Astrocyte of the spinal cord (primary cell): ENCODE results near the gene KRTAP5-4.
"Not testable (repeated sequence)": the region's sequence is repeated elsewhere in the genome, so short reads cannot be mapped to it uniquely, and the experiment has no call there.

Source experiments
- DNase-seq: peaks from one replicate; pipeline ENCODE4 v3.0.0; 2011; ENCODE audit warnings: low read depth, low spot score
- H3K4me3 ChIP-seq: 2 replicates; pipeline ENCODE4 v1.5.1; 2011; ENCODE audit warnings: low read depth, mild to moderate bottlenecking, low read length, moderate library complexity
- CTCF ChIP-seq: IDR thresholded peaks from 2 replicates; pipeline ENCODE4 v1.5.1; 2012; ENCODE audit warnings: low read depth, mild to moderate bottlenecking, low read length, inconsistent platforms
- in situ Hi-C: cut with HindIII; loops from 2 replicates; pipeline ENCODE4 v1.10.0; 2017; ENCODE audit warnings: low sequenced_read_pairs

KRTAP5-4 gene

GRCh38 chr11:1622086-1622485 lies at the start of gene KRTAP5-4:
TSS of gene KRTAP5-4 (minus strand) at chr11:1622138. CDS start at chr11:1622093, 45 bp downstream.
- no peak within 1 kb of the TSS for H3K4me3 ChIP-seq
- no peak for TF ChIP-seq CTCF
- in situ Hi-C loops = no loop called here
- no peak for DNase-seq

GRCh38 chr11:1671658-1672057 lies 49.7 kb upstream of the KRTAP5-4 start:
- DNase-seq = no peak
- no peak for TF ChIP-seq CTCF
- in situ Hi-C loops = no loop called here
- no peak overlapping the region for H3K4me3 ChIP-seq

- in situ Hi-C loops = no loop called here
- DNase-seq = no peak
- no peak for TF ChIP-seq CTCF
- no peak overlapping the region for H3K4me3 ChIP-seq
These were observed 49.0 kb upstream of the KRTAP5-4 start for GRCh38 chr11:1670905-1671371.

GRCh38 chr11:1670457-1670856 lies 48.5 kb upstream of the KRTAP5-4 start:
- H3K4me3 ChIP-seq, DNase-seq, in situ Hi-C loops: not testable (repeated sequence)

- no peak for DNase-seq
- no peak for TF ChIP-seq CTCF
- H3K4me3 ChIP-seq = no peak overlapping the region
- in situ Hi-C loops = no loop called here
These were observed 47.7 kb upstream of the KRTAP5-4 start for GRCh38 chr11:1669546-1670218.

GRCh38 chr11:1668911-1669473 lies 47.1 kb upstream of the KRTAP5-4 start:
- no peak overlapping the region for H3K4me3 ChIP-seq
- in situ Hi-C loops = no loop called here
- TF ChIP-seq CTCF = no peak
- no peak for DNase-seq

- H3K4me3 ChIP-seq = no peak overlapping the region
- in situ Hi-C loops = no loop called here
- DNase-seq = no peak
- TF ChIP-seq CTCF = no peak
These were observed 46.0 kb upstream of the KRTAP5-4 start for GRCh38 chr11:1667906-1668305.
